Body of pancreas (tissue), 4 donors: ENCODE measurements around the gene TFPI.

Experiments
- CTCF ChIP-seq, 7 experiments: fragments of 450-650 bp in 4 of 7; fragments of 200-600 bp in 3 of 7; sonication (generic) in 3 of 7; IDR thresholded peaks; one replicate each; pipeline ENCODE4 v1.5.1; 2016 to 2019; ENCODE audit warnings: antibody characterized with exemption in 7 of 7
- POLR2A ChIP-seq, 3 donors: fragments of 450-650 bp; IDR thresholded peaks; one replicate each; pipeline ENCODE4 v1.6.1; 2016; ENCODE audit warnings: antibody characterized with exemption in 3 of 3, mild to moderate bottlenecking in 2 of 3

- no peak for TF ChIP-seq CTCF (IDR thresholded peaks at IDR 0.05)
- no peak for TF ChIP-seq POLR2A (IDR thresholded peaks at IDR 0.05)
Observed at GRCh38 chr2:187541086-187542085, 12.8 kb downstream of the TFPI start.
